Measurements from ENCODE around the gene PACRG. TPM values are rescaled to one million over a fixed set of nuclear protein-coding genes. Genes with fewer than 3 reads are reported as not detected.

The PACRG gene
- total RNA-seq, 2 donors from 2014 or later: 2.8 to 21.3 TPM

DNA sequence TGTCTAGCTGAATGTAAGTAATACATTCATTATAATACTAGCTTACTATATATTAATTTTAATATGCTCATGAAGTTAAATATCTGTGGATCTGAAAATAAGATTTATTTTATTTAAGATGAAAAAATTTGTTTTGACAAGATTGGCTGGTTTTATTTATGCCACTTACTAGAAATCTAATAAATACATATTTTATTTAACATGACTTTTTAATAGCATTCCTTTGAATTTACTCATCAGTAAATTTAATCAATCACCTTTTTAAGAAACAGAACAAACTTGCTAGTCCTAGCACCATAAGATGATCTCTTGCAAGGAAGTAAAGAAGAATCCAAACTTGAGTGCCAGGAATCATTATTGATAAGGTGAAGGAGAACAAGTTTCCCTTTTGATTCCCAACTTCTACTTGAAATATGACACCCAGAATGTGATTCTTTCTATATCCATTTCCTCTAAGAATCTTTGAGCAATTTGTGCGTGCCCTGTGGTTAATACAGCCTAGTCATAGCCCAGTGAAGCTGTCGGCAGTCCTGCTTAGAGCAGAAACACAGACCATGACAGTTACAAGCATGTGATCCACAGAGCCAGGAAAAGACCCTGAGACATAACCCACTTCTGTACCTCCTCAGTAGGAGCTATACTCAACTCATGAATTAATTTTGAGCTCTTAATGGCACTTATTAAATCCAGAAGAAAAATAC lies 404.4 kb downstream of the PACRG start:
- Histone ChIP-seq H3K4me3 (no peak overlapping the region), H3K27ac (no peak overlapping the region), H3K36me3 (no peaks in the 10 kb centered on the region), H3K9me3 (no peaks in the 10 kb centered on the region), H3K4me1 (no peaks in the 10 kb centered on the region), H3K27me3 (no peaks in the 10 kb centered on the region)
- TF ChIP-seq CTCF (IDR thresholded peaks at IDR 0.05): no peak
- DNase-seq (ENCODE audit: low spot score): no peak

GRCh38 chr6:163133017-163133416 lies 405.2 kb downstream of the PACRG start:
- no peaks in the 10 kb centered on the region for H3K27me3 ChIP-seq
- H3K27ac ChIP-seq: no peak overlapping the region
- H3K9me3 ChIP-seq: no peaks in the 10 kb centered on the region
- no peaks in the 10 kb centered on the region for H3K4me1 ChIP-seq
- no peak for DNase-seq (ENCODE audit: low spot score)
- no peak for TF ChIP-seq CTCF (IDR thresholded peaks at IDR 0.05)
- H3K36me3 ChIP-seq: no peaks in the 10 kb centered on the region
- H3K4me3 ChIP-seq: no peak overlapping the region

GRCh38 chr6:163133691-163134090 lies 405.9 kb downstream of the PACRG start:
- Histone ChIP-seq H3K4me1 (no peaks in the 10 kb centered on the region), H3K27me3 (no peaks in the 10 kb centered on the region), H3K27ac (no peak overlapping the region), H3K9me3 (no peaks in the 10 kb centered on the region), H3K36me3 (no peaks in the 10 kb centered on the region), H3K4me3 (no peak overlapping the region)
- DNase-seq (ENCODE audit: low spot score): no peak
- no peak for TF ChIP-seq CTCF (IDR thresholded peaks at IDR 0.05)

DNA sequence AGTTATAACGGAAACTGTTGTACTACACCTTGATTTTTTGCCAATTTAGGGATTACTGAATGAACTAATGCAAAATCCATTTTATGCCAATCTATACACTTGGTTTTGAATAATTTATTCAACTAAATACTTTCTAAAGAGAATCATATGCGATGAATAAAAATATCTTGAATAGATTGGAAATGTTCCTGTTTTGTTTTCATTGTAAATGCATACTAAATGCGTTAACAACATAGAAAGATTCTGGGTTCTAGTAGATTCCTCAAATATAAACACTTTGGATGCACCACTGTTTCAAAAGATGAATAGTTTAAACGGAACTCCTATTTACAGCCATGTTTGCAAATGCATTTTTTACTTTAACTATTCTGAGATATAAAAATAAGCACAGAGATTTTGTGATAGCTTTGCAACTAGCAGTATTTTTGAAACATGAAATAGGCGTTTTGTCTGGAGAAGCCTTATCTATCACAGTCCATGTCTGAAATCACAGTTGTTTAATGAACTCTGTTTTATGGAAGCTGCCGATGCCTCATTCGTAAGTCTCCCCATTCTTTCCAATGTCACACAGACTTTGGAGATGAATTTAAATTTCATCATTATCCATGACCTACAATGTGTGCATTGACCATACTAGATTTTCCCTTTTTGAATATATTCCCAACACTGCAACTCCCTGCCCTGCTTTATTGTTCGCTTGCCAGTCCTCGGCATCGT lies 409.1 kb downstream of the PACRG start:
- no peak for DNase-seq (ENCODE audit: low spot score)
- no peaks in the 10 kb centered on the region for H3K9me3 ChIP-seq
- H3K4me1 ChIP-seq: no peaks in the 10 kb centered on the region
- H3K4me3 ChIP-seq: no peak overlapping the region
- TF ChIP-seq CTCF (IDR thresholded peaks at IDR 0.05): no peak
- no peak overlapping the region for H3K27ac ChIP-seq
- no peaks in the 10 kb centered on the region for H3K36me3 ChIP-seq
- no peaks in the 10 kb centered on the region for H3K27me3 ChIP-seq

GRCh38 chr6:163137398-163137881 lies 409.7 kb downstream of the PACRG start:
- Histone ChIP-seq H3K27ac (no peak overlapping the region), H3K36me3 (no peaks in the 10 kb centered on the region), H3K9me3 (no peaks in the 10 kb centered on the region), H3K4me3 (no peak overlapping the region), H3K27me3 (no peaks in the 10 kb centered on the region), H3K4me1 (no peaks in the 10 kb centered on the region)
- TF ChIP-seq CTCF (IDR thresholded peaks at IDR 0.05): no peak
- DNase-seq (ENCODE audit: low spot score): no peak

Measured in right atrium auricular region (tissue), 2 donors.